B cell (primary cell): ENCODE measurements around the gene SLC35B2. TPM values are rescaled to one million over a fixed set of nuclear protein-coding genes. Genes with fewer than 3 reads are reported as not detected.

ENCODE experiments used
- ATAC-seq: fragments of 200-7000 bp; cut with Tn5 transposase; one replicate; pipeline ENCODE4 v1.10.0; 2021; ENCODE audit warnings: low read depth, mild to moderate bottlenecking, moderate number of reproducible peaks, moderate library complexity
- CTCF ChIA-PET: fragments of 350-600 bp; sonication (Branson Sonifier 250); formaldehyde crosslinking; loops from one replicate; lab custom pipeline; 2021; ENCODE audit warnings: antibody characterized with exemption, inconsistent platforms; lab: Charles Lee
- POLR2A ChIA-PET: fragments of 350-600 bp; sonication (Branson Sonifier 250); formaldehyde crosslinking; loops from one replicate; lab custom pipeline; 2021; ENCODE audit warnings: antibody characterized with exemption; lab: Charles Lee
- DNase-seq: peaks from one replicate; pipeline ENCODE4 v3.0.0; 2013
- H2AFZ ChIP-seq: 2 replicates; pipeline ENCODE4 v1.6.1; 2012; ENCODE audit warnings: mild to moderate bottlenecking, low read depth, low read length; ENCODE audit not compliant: insufficient read depth, poor library complexity, severe bottlenecking
- H3K27ac ChIP-seq, 2 donors: 1 replicate in 1 of 2; 2 replicates in 1 of 2; pipeline ENCODE4 v1.5.1; 2012 to 2013; ENCODE audit warnings: low read length in 2 of 2, mild to moderate bottlenecking in 2 of 2, moderate library complexity in 1 of 2
- H3K27me3 ChIP-seq, 4 experiments: fragments of 200-600 bp in 1 of 4; sonication (generic) in 1 of 4; replicated peaks in 1 of 4; 1 replicate in 2 of 4; 2 replicates in 2 of 4; pipeline versions ENCODE4 v1.6.1 to v1.7.0; 2013 to 2016; ENCODE audit warnings: low read length in 3 of 4, mild to moderate bottlenecking in 2 of 4, mixed read lengths in 1 of 4, moderate library complexity in 1 of 4; ENCODE audit not compliant: insufficient read depth in 4 of 4, control insufficient read depth in 3 of 4; ENCODE audit errors: control extremely low read depth in 1 of 4
- H3K36me3 ChIP-seq, 2 experiments: replicated peaks in 1 of 2; 1 replicate in 1 of 2; 2 replicates in 1 of 2; pipeline versions ENCODE4 v1.6.1 to v1.7.1; 2013; ENCODE audit warnings: low read length in 1 of 2; ENCODE audit not compliant: insufficient read depth in 2 of 2, control insufficient read depth in 1 of 2; ENCODE audit errors: control extremely low read depth in 1 of 2, extremely low read depth in 1 of 2
- H3K4me1 ChIP-seq, 2 donors: fragments of 200-600 bp in 1 of 2; sonication (generic) in 1 of 2; 1 replicate in 1 of 2; 2 replicates in 1 of 2; pipeline versions ENCODE4 v1.5.1 to v1.6.1; 2013 to 2017; ENCODE audit warnings: low read length in 2 of 2; ENCODE audit not compliant: control insufficient read depth in 2 of 2, insufficient read depth in 2 of 2
- H3K4me2 ChIP-seq: replicated peaks from 2 replicates; pipeline ENCODE3; 2012; ENCODE audit warnings: mild to moderate bottlenecking, low read depth, low read length; ENCODE audit not compliant: poor library complexity, severe bottlenecking
- H3K4me3 ChIP-seq, 5 experiments: fragments of 200-600 bp in 1 of 5; sonication (generic) in 1 of 5; 1 replicate in 3 of 5; 2 replicates in 2 of 5; pipeline versions ENCODE4 v1.5.1 to v1.7.0; 2011 to 2016; ENCODE audit warnings: low read length in 4 of 5, mild to moderate bottlenecking in 4 of 5, low read depth in 2 of 5, control low read depth in 1 of 5, moderate library complexity in 1 of 5; ENCODE audit not compliant: insufficient read depth in 1 of 5; ENCODE audit errors: control extremely low read depth in 1 of 5, extremely low read depth in 1 of 5
- H3K79me2 ChIP-seq: fragments of 200-600 bp; sonication (generic); one replicate; pipeline ENCODE4 v1.6.0; 2016; ENCODE audit warnings: low read length; ENCODE audit not compliant: control insufficient read depth, insufficient read depth
- H3K9ac ChIP-seq: fragments of 200-600 bp; sonication (generic); 2 replicates; pipeline ENCODE4 v1.6.1; 2017; ENCODE audit warnings: mild to moderate bottlenecking, low read length, moderate library complexity
- H3K9me3 ChIP-seq, 3 donors: one replicate each; pipeline versions ENCODE4 v1.6.1 to v1.7.1; 2013; ENCODE audit warnings: low read length in 2 of 3; ENCODE audit not compliant: control insufficient read depth in 2 of 3, insufficient read depth in 1 of 3; ENCODE audit errors: control extremely low read depth in 1 of 3
- H4K20me1 ChIP-seq: 2 replicates; pipeline ENCODE4 v1.6.0; 2012; ENCODE audit warnings: mild to moderate bottlenecking, low read length; ENCODE audit not compliant: insufficient read depth, control insufficient read depth, poor library complexity, severe bottlenecking
- H3K27ac Mint-ChIP-seq: one replicate; pipeline ENCODE4 v1.8.0; 2021; ENCODE audit warnings: mixed read lengths
- H3K27me3 Mint-ChIP-seq: one replicate; pipeline ENCODE4 v1.8.0; 2021; ENCODE audit warnings: mixed read lengths
- H3K4me1 Mint-ChIP-seq: one replicate; pipeline ENCODE4 v1.8.0; 2021; ENCODE audit warnings: mixed read lengths
- H3K4me3 Mint-ChIP-seq: one replicate; pipeline ENCODE4 v1.8.0; 2021; ENCODE audit warnings: mixed read lengths
- H3K9me3 Mint-ChIP-seq: one replicate; pipeline ENCODE4 v1.8.0; 2022; ENCODE audit warnings: mixed read lengths; ENCODE audit not compliant: insufficient read depth
- CTCF ChIP-seq: fragments of 200-600 bp; IDR thresholded peaks from one replicate; pipeline ENCODE4 v1.8.0; 2022; ENCODE audit warnings: antibody characterized with exemption, mild to moderate bottlenecking
- EZH2 ChIP-seq: IDR thresholded peaks from 2 replicates; pipeline ENCODE4 v1.6.1; 2012; ENCODE audit warnings: borderline replicate concordance, low read depth, mild to moderate bottlenecking, moderate library complexity, low read length; ENCODE audit not compliant: insufficient read depth, poor library complexity, severe bottlenecking
- WGBS: methylation state at CpG from one replicate; pipeline ENCODE4 v1.1.5; 2013; ENCODE audit warnings: missing lambda C conversion rate; ENCODE audit not compliant: insufficient coverage; 5-methylcytosine and 5-hydroxymethylcytosine counted together
- intact Hi-C: fragments of 100-400 bp; cut with micrococcal nuclease; formaldehyde crosslinking; loops from one replicate; pipeline ENCODE4 v1.10.0; 2022
- polyA plus RNA-seq: library from polyadenylated mRNA; depleted of rRNA; stranded (reverse); fragments of >200 nt; gene quantifications from 2 replicates; pipeline ENCODE4 v1.2.3, GENCODE V29; 2012
- total RNA-seq, 2 donors: library from RNA; stranded (reverse); fragments of 120-200 nt in 1 of 2; gene quantifications; 1 replicate in 1 of 2; 2 replicates in 1 of 2; pipeline versions ENCODE4 v1.2.3 to v1.2.4, GENCODE V29; 2013 to 2022

SLC35B2 gene
- total and polyA plus RNA-seq, 2 donors (not counting 1 experiment from before 2014, with no cell fraction given) = 30.0 to 35.2 TPM

- no peaks in the 10 kb centered on the region for H3K9me3 ChIP-seq
- no peaks in the 10 kb centered on the region for H3K36me3 ChIP-seq
- H3K27ac ChIP-seq = no peak overlapping the region
- DNase-seq (no peak), ATAC-seq (no peak)
- Mint-ChIP-seq H3K4me1 (peaks cover 25% of the 10 kb centered on the region), H3K9me3 (no peaks in the 10 kb centered on the region), H3K4me3 (no peak overlapping the region), H3K27ac (no peak overlapping the region), H3K27me3 (no peaks in the 10 kb centered on the region)
- TF ChIP-seq CTCF = no peak
- TF ChIP-seq EZH2 = no peak
- no peaks in the 10 kb centered on the region for H4K20me1 ChIP-seq
- intact Hi-C loops = no loop called here
- H3K79me2 ChIP-seq = peaks cover 5% of the 10 kb centered on the region
- POLR2A ChIA-PET = interaction anchor here (5.0 kb wide), 1 partner anchor 20 kb away, joined by 52 read pairs; the partner anchor contains the start of gene HSP90AB1
- H3K4me3 ChIP-seq = no peak overlapping the region
- peaks cover 12 to 26% of the 10 kb centered on the region in 2 donors for H3K4me1 ChIP-seq
- H3K27me3 ChIP-seq = peaks cover 0 to 2% (median 0%) of the 10 kb centered on the region in 4 experiments
- WGBS = 54% methylated on average over 8 of the region's 8 CpGs
- no peak overlapping the region for H3K4me2 ChIP-seq
- no peak overlapping the region for H2AFZ ChIP-seq
- no peak overlapping the region for H3K9ac ChIP-seq
- CTCF ChIA-PET = interaction anchor here (0.7 to 2.9 kb wide), 5 partner anchors 9 to 79 kb away, joined by 3 to 8 read pairs (median 6); no protein-coding TSS in a partner anchor
These were observed 31.6 kb downstream of the SLC35B2 start for GRCh38 chr6:44225579-44226325.

- Mint-ChIP-seq H3K4me3 (peak overlapping the region; percentile 88), H3K27me3 (no peaks in the 10 kb centered on the region), H3K9me3 (no peaks in the 10 kb centered on the region), H3K4me1 (peaks cover 26% of the 10 kb centered on the region), H3K27ac (no peak overlapping the region)
- ChIA-PET CTCF (interaction anchor here (0.7 to 3.1 kb wide), 11 partner anchors 9 to 128 kb away, joined by 3 to 22 read pairs (median 6); no protein-coding TSS in a partner anchor), POLR2A (interaction anchor here (2.7 to 5.0 kb wide), 2 partner anchors 20 to 32 kb away, joined by 11 to 52 read pairs; partner anchors contain the start of genes HSP90AB1 and SLC35B2)
- Histone ChIP-seq H2AFZ (no peak overlapping the region), H3K4me3 (no peak overlapping the region), H3K79me2 (peaks cover 5% of the 10 kb centered on the region), H3K4me2 (no peak overlapping the region), H3K9me3 (no peaks in the 10 kb centered on the region), H3K9ac (no peak overlapping the region), H3K36me3 (no peaks in the 10 kb centered on the region), H3K27ac (no peak overlapping the region), H4K20me1 (no peaks in the 10 kb centered on the region), H3K27me3 (peaks cover 0 to 2% (median 0%) of the 10 kb centered on the region in 4 experiments), H3K4me1 (peaks cover 13 to 29% of the 10 kb centered on the region in 2 donors)
- WGBS = 95% methylated on average over 3 of the region's 4 CpGs
- DNase-seq = no peak
- intact Hi-C loops = loop anchor here (5.0 kb wide), 2 partner anchors 53 to 162 kb away; partner anchors contain the start of gene CDC5L
- ATAC-seq = no peak
- TF ChIP-seq CTCF (no peak), EZH2 (no peak)
These were observed 32.4 kb downstream of the SLC35B2 start for GRCh38 chr6:44224965-44225305.
